Keratinocyte (primary cell): ENCODE data around the gene CELF2.

Experiments used
- EZH2 ChIP-seq: IDR thresholded peaks from one replicate; pipeline ENCODE4 v1.6.1; 2012; ENCODE audit warnings: inconsistent platforms, mild to moderate bottlenecking, low read length, moderate library complexity
- TF ChIP-seq, protein P1 (sequence below), 3 experiments: IDR thresholded peaks in 1 of 3; conservative IDR thresholded peaks in 1 of 3; optimal IDR thresholded peaks in 1 of 3; 2 replicates in 2 of 3; 3 replicates in 1 of 3; pipeline versions ENCODE3 to v1.5.1; 2011; ENCODE audit warnings: low read length in 3 of 3, mild to moderate bottlenecking in 3 of 3, moderate library complexity in 2 of 3, control low read depth in 1 of 3, inconsistent platforms in 1 of 3; ENCODE audit not compliant: insufficient read depth in 2 of 3; ENCODE audit errors: extremely low read depth in 1 of 3

DNA sequence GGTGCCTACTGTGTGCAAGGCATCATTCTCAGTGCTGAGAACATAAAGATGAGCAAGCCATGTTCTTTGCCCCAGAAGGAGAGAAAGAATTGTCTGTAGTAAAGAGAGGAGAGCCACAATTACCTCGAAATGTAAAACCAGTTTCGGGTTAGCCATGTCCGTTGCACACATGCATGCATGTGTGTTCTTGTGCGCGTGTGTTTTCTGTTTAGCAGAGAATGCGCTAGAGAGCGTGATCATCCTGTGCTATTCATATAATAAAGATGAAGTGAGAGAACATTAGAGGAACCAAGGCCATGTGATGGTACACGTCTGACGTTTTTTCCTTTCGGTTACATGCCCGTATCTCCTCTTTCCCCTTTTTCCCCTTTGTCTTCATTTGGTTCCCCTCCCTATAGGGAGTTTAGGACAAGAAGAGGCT, 158.2 kb downstream of the CELF2 start:
- TF ChIP-seq, protein P1, sequence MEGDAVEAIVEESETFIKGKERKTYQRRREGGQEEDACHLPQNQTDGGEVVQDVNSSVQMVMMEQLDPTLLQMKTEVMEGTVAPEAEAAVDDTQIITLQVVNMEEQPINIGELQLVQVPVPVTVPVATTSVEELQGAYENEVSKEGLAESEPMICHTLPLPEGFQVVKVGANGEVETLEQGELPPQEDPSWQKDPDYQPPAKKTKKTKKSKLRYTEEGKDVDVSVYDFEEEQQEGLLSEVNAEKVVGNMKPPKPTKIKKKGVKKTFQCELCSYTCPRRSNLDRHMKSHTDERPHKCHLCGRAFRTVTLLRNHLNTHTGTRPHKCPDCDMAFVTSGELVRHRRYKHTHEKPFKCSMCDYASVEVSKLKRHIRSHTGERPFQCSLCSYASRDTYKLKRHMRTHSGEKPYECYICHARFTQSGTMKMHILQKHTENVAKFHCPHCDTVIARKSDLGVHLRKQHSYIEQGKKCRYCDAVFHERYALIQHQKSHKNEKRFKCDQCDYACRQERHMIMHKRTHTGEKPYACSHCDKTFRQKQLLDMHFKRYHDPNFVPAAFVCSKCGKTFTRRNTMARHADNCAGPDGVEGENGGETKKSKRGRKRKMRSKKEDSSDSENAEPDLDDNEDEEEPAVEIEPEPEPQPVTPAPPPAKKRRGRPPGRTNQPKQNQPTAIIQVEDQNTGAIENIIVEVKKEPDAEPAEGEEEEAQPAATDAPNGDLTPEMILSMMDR (optimal IDR thresholded peaks at IDR 0.05 in 1 of 3, IDR thresholded peaks at IDR 0.05 in 1 of 3, conservative IDR thresholded peaks at IDR 0.05 in 1 of 3; ENCODE audit: extremely low read depth in 1 of 3, insufficient read depth in 2 of 3, low read length in 3 of 3) = no peak
- TF ChIP-seq EZH2 = no peak
